Mucosa of rectum (tissue), 2 donors: ENCODE measurements around the gene TMEM200A.

Experiments used
- H3K27ac ChIP-seq, 2 donors: one replicate each; pipeline ENCODE4 v1.7.0; 2013; ENCODE audit warnings: inconsistent platforms in 2 of 2, low read depth in 2 of 2, low read length in 2 of 2
- H3K27me3 ChIP-seq, 2 donors: one replicate each; pipeline ENCODE4 v1.7.0; 2013; ENCODE audit warnings: low read length in 2 of 2; ENCODE audit not compliant: control insufficient read depth in 2 of 2, insufficient read depth in 2 of 2
- H3K36me3 ChIP-seq, 2 donors: one replicate each; pipeline ENCODE4 v1.7.0; 2013; ENCODE audit warnings: low read length in 2 of 2; ENCODE audit not compliant: control insufficient read depth in 2 of 2, insufficient read depth in 2 of 2
- H3K4me1 ChIP-seq, 2 donors: one replicate each; pipeline ENCODE4 v1.7.0; 2013; ENCODE audit warnings: low read length in 2 of 2, mild to moderate bottlenecking in 1 of 2; ENCODE audit not compliant: control insufficient read depth in 2 of 2, insufficient read depth in 2 of 2
- H3K4me3 ChIP-seq, 2 donors: one replicate each; pipeline ENCODE4 v1.7.0; 2013; ENCODE audit warnings: low read length in 2 of 2
- H3K9ac ChIP-seq, 2 donors: one replicate each; pipeline ENCODE4 v1.7.0; 2013; ENCODE audit warnings: low read length in 2 of 2, low read depth in 1 of 2, mild to moderate bottlenecking in 1 of 2
- H3K9me3 ChIP-seq, 2 donors: one replicate each; pipeline ENCODE4 v1.7.0; 2013; ENCODE audit warnings: low read length in 2 of 2; ENCODE audit not compliant: control insufficient read depth in 2 of 2
- donor health status: healthy.
- donor health status: Normal muscosa, but diverticular disease.

The TMEM200A gene

GRCh38 chr6:130470766-130471165 is 104.9 kb downstream of the TMEM200A start:
- H3K27me3 ChIP-seq, result no peaks in the 10 kb centered on the region
- no peaks in the 10 kb centered on the region for H3K4me1 ChIP-seq
- H3K9me3 ChIP-seq, result no peaks in the 10 kb centered on the region

GRCh38 chr6:130473886-130474285 is 108.1 kb downstream of the TMEM200A start:
- H3K4me3 ChIP-seq, result no peak overlapping the region
- no peaks in the 10 kb centered on the region for H3K4me1 ChIP-seq
- no peak overlapping the region for H3K27ac ChIP-seq
- H3K36me3 ChIP-seq, result no peaks in the 10 kb centered on the region
- no peaks in the 10 kb centered on the region for H3K27me3 ChIP-seq
- H3K9ac ChIP-seq, result no peak overlapping the region
- no peaks in the 10 kb centered on the region for H3K9me3 ChIP-seq

More at GRCh38 chr6:130470766-130471165, 104.9 kb downstream of the TMEM200A start:
- H3K27ac ChIP-seq, result no peak overlapping the region
- H3K36me3 ChIP-seq, result no peaks in the 10 kb centered on the region
- no peak overlapping the region for H3K4me3 ChIP-seq
- H3K9ac ChIP-seq, result no peak overlapping the region

- Histone ChIP-seq H3K9ac (no peak overlapping the region), H3K27me3 (no peaks in the 10 kb centered on the region), H3K36me3 (no peaks in the 10 kb centered on the region), H3K4me1 (no peaks in the 10 kb centered on the region), H3K4me3 (no peak overlapping the region), H3K9me3 (no peaks in the 10 kb centered on the region), H3K27ac (no peak overlapping the region)
Observed at GRCh38 chr6:130482645-130483390, 117.0 kb downstream of the TMEM200A start.

- Histone ChIP-seq H3K4me3 (no peak overlapping the region), H3K9me3 (no peaks in the 10 kb centered on the region), H3K4me1 (no peaks in the 10 kb centered on the region), H3K36me3 (no peaks in the 10 kb centered on the region), H3K27ac (no peak overlapping the region), H3K27me3 (no peaks in the 10 kb centered on the region), H3K9ac (no peak overlapping the region)
Observed at GRCh38 chr6:130485870-130486269, 120.1 kb downstream of the TMEM200A start.

- H3K27ac ChIP-seq, result no peak overlapping the region
- no peaks in the 10 kb centered on the region for H3K9me3 ChIP-seq
- H3K4me3 ChIP-seq, result no peak overlapping the region
- H3K27me3 ChIP-seq, result no peaks in the 10 kb centered on the region
- H3K4me1 ChIP-seq, result no peaks in the 10 kb centered on the region
- H3K9ac ChIP-seq, result no peak overlapping the region
- no peaks in the 10 kb centered on the region for H3K36me3 ChIP-seq
Observed at GRCh38 chr6:130486417-130486816, 120.6 kb downstream of the TMEM200A start.

GRCh38 chr6:130489514-130489913 is 123.7 kb downstream of the TMEM200A start:
- Histone ChIP-seq H3K9ac (no peak overlapping the region), H3K4me3 (no peak overlapping the region), H3K36me3 (no peaks in the 10 kb centered on the region), H3K9me3 (no peaks in the 10 kb centered on the region), H3K4me1 (no peaks in the 10 kb centered on the region), H3K27me3 (no peaks in the 10 kb centered on the region), H3K27ac (no peak overlapping the region)
